Adrenal gland (tissue), 12 donors: Measurements from ENCODE around the gene PIK3R2. TPM values are rescaled to one million over a fixed set of nuclear protein-coding genes. Genes with fewer than 3 reads are reported as not detected.

Source experiments
- DNase-seq, 7 donors: peaks; one replicate each; pipeline ENCODE4 v3.0.0-alpha.2; 2019 to 2020
- H3K27ac ChIP-seq, 5 donors: fragments of 200-600 bp; sonication (generic) in 4 of 5; 1 replicate in 3 of 5; 2 replicates in 2 of 5; pipeline versions ENCODE4 v1.5.1 to v1.8.0; 2016 to 2020; ENCODE audit warnings: mild to moderate bottlenecking in 1 of 5
- H3K27me3 ChIP-seq: fragments of 200-600 bp; 2 replicates; pipeline ENCODE4 v1.8.0; 2021
- H3K36me3 ChIP-seq, 2 donors: fragments of 200-600 bp; replicated peaks in 1 of 2; 1 replicate in 1 of 2; 2 replicates in 1 of 2; pipeline versions ENCODE4 v1.5.1 to v1.8.0; 2018 to 2022
- H3K4me1 ChIP-seq, 2 donors: fragments of 200-600 bp; replicated peaks in 1 of 2; 1 replicate in 1 of 2; 2 replicates in 1 of 2; pipeline versions ENCODE4 v1.5.1 to v1.8.0; 2018 to 2021
- H3K4me3 ChIP-seq, 4 donors: fragments of 200-600 bp; sonication (generic) in 3 of 4; one replicate each; pipeline ENCODE4 v1.5.1; 2016 to 2018
- H3K9me3 ChIP-seq, 3 donors: fragments of 200-600 bp; sonication (generic) in 1 of 3; replicated peaks in 1 of 3; 1 replicate in 2 of 3; 2 replicates in 1 of 3; pipeline versions ENCODE4 v1.5.1 to v1.8.0; 2016 to 2021
- POLR2A ChIP-seq, 2 donors: fragments of 450-650 bp; IDR thresholded peaks; one replicate each; pipeline ENCODE4 v1.6.1; 2017; ENCODE audit warnings: antibody characterized with exemption in 2 of 2, mild to moderate bottlenecking in 2 of 2, moderate library complexity in 1 of 2
- WGBS, 4 donors: extraction: QIAGEN DNeasy Blood & Tissue Kit in 2 of 4; methylation state at CpG; one replicate each; pipeline versions ENCODE4 v1.1.5 to v1.1.7; 2013 to 2017; 5-methylcytosine and 5-hydroxymethylcytosine counted together
- intact Hi-C, 2 donors: fragments of 100-400 bp; cut with DNase I; formaldehyde crosslinking; loops; one replicate each; pipeline versions ENCODE4 v1.14.1 to v1.15.0; 2022 to 2023
- polyA plus RNA-seq, 3 donors: library from polyadenylated mRNA; stranded (reverse); fragments of 200-250 nt in 2 of 3; fragments of 350-450 nt in 1 of 3; fragmentation: Illumina TruSeq in 1 of 3; extraction: RNeasy Lipid Tissue Mini Kit (QIAGEN cat#74804) in 1 of 3; gene quantifications; one replicate each; pipeline ENCODE4 v1.2.3, GENCODE V29; 2013 to 2014
- total RNA-seq, 9 donors: library from RNA; depleted of rRNA in 4 of 9; stranded (reverse); fragments of >200 nt in 4 of 9; fragments of 120-200 nt in 1 of 9; fragmentation: NEBNext Ultra II Directional in 1 of 9; extraction: Animal tissue kit (Norgen Biotek cat#: 25700) in 1 of 9; gene quantifications; one replicate each; pipeline versions ENCODE4 v1.1.0 to v1.2.4, GENCODE V29; 2013 to 2023
- TF ChIP-seq, protein P1 (sequence below), 6 experiments: fragments of 450-650 bp in 4 of 6; fragments of 200-600 bp in 2 of 6; sonication (generic) in 1 of 6; IDR thresholded peaks; 1 replicate in 5 of 6; 2 replicates in 1 of 6; pipeline versions ENCODE4 v1.5.1 to v1.8.0; 2016 to 2021; ENCODE audit warnings: antibody characterized with exemption in 6 of 6, mild to moderate bottlenecking in 2 of 6, moderate library complexity in 1 of 6
- donor health status: healthy with polysubstance abuse.
- donor health status: Bipolar disorder and iron deficiency.
- donor health status: DM: yes; HTN: yes; CAD: no.
- donor health status: DM: no; HTN: no; CAD: no.
- donor health status: DM: no; HTN: no; CAD: no.
- donor health status: DM: yes; HTN: yes; CAD: no.

PIK3R2 gene
- total and polyA plus RNA-seq, 12 donors = 6.7 to 124 (median 58.5) TPM

DNA sequence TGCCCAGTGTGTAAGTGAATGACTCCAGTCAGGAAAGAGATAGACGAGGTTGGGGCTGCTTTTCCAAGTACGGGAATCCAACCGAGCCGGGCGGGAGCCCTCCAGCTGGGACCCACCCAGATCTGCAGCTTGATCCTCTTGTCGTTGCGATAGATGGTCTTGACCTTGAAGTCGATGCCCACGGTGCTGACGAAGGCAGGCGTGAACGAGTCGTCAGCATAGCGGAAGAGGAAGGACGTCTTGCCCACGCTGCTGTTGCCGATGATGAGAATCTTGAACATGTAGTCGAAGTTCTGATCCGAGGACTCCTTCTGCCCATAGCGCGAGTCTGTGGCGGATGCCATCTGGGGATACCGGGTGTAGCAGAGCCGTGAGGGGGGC, 49.4 kb downstream of the PIK3R2 start:
- peak in 2 of 7 donors; percentile 21 to 36 for DNase-seq
- WGBS, 4 donors = 68 to 82% (median 76%) methylated on average over 13 to 24 of the region's 24 CpGs
- peaks cover 19 to 23% of the 10 kb centered on the region in 2 donors for H3K4me1 ChIP-seq
- H3K27ac ChIP-seq = peak overlapping the region in 1 of 5 donors; percentile 34
- no peaks in the 10 kb centered on the region for H3K9me3 ChIP-seq
- no peaks in the 10 kb centered on the region for H3K27me3 ChIP-seq
- intact Hi-C loops = no loop called here
- no peak overlapping the region for H3K4me3 ChIP-seq
- peaks cover 0 to 19% of the 10 kb centered on the region in 2 donors for H3K36me3 ChIP-seq
- no peak for TF ChIP-seq POLR2A (IDR thresholded peaks at IDR 0.05)
- TF ChIP-seq, protein P1, sequence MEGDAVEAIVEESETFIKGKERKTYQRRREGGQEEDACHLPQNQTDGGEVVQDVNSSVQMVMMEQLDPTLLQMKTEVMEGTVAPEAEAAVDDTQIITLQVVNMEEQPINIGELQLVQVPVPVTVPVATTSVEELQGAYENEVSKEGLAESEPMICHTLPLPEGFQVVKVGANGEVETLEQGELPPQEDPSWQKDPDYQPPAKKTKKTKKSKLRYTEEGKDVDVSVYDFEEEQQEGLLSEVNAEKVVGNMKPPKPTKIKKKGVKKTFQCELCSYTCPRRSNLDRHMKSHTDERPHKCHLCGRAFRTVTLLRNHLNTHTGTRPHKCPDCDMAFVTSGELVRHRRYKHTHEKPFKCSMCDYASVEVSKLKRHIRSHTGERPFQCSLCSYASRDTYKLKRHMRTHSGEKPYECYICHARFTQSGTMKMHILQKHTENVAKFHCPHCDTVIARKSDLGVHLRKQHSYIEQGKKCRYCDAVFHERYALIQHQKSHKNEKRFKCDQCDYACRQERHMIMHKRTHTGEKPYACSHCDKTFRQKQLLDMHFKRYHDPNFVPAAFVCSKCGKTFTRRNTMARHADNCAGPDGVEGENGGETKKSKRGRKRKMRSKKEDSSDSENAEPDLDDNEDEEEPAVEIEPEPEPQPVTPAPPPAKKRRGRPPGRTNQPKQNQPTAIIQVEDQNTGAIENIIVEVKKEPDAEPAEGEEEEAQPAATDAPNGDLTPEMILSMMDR (IDR thresholded peaks at IDR 0.05) = no peak

DNA sequence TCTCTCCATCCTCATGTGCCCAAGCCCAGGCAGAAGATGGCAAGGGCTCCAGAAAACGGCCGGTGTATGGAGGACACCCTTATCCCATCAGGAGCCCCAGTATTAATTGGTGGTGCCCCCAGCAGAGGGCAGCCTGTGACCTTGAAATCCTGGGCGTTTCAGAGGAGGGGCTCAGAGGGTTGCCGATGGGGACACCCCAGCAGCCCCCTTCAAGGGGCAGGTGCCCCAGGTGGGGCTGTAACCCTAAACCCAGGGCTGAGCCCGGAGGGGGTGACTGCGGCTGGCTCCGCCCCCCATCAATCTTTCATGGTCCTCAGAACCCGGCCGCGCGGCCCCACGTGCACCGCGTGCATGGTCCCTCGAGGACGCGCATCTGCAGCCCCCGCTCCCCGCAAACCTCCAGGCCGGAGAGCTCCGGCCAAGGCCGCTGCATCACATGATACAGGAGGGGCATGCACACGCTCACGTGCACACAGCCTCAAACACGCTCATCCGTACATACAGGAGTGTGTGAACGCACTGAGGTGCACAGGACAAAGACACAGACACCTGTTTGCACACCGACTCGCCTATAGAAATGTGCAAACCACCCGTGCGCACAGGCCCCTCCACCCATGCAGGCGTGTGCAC, 49.9 kb downstream of the PIK3R2 start:
- H3K9me3 ChIP-seq = no peaks in the 10 kb centered on the region
- peak overlapping the region in 2 of 5 donors; percentile 34 to 68 for H3K27ac ChIP-seq
- no peak for TF ChIP-seq POLR2A (IDR thresholded peaks at IDR 0.05)
- TF ChIP-seq, protein P1 (IDR thresholded peaks at IDR 0.05) = peak in 3 of 6 experiments; percentile 18 to 32 (median 28)
- peaks cover 0 to 18% of the 10 kb centered on the region in 2 donors for H3K36me3 ChIP-seq
- no peaks in the 10 kb centered on the region for H3K27me3 ChIP-seq
- intact Hi-C loops = no loop called here
- peak overlapping the region in 2 of 4 donors; percentile 50 to 59 for H3K4me3 ChIP-seq
- peaks cover 19 to 23% of the 10 kb centered on the region in 2 donors for H3K4me1 ChIP-seq
- 3 to 35% (median 4%) methylated on average over 2 to 32 of the region's 32 CpGs for WGBS, 4 donors
- DNase-seq = peak; percentile 44 to 72 (median 58)

DNA sequence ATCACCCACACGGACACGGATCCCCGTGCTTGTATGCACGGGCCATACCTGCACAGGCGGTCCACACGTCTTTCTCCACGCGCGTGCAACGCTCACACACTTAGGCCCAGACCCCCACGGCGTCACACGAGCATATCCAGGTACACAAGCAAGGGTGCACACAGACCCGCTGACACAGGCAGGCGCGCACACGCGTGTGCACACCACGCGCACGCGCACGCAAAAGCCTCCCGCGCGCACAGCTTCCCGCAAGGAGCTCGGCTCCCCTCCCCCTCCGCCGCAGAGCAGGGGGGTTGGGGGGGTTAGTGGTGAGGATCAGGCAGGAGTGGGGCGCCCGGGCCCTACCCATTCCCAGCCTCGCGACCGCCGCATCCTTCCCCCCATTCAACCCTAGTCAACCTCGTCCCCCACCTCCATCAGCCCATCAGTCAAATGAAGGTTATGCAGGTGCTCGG, 50.5 kb downstream of the PIK3R2 start:
- peaks cover 19 to 23% of the 10 kb centered on the region in 2 donors for H3K4me1 ChIP-seq
- TF ChIP-seq, protein P1 (IDR thresholded peaks at IDR 0.05) = no peak
- TF ChIP-seq POLR2A (IDR thresholded peaks at IDR 0.05) = no peak
- H3K27ac ChIP-seq = peak overlapping the region in 3 of 5 donors; percentile 61 to 83 (median 68)
- peaks cover 0 to 12% of the 10 kb centered on the region in 2 donors for H3K36me3 ChIP-seq
- H3K4me3 ChIP-seq = peak overlapping the region in 3 of 4 donors; percentile 50 to 62 (median 59)
- H3K9me3 ChIP-seq = no peaks in the 10 kb centered on the region
- 0 to 1% (median 0%) methylated on average over 12 to 38 of the region's 38 CpGs; no CpG with 5 or more reads in 1 of the 4 donors for WGBS, 4 donors
- peak in 6 of 7 donors; percentile 54 to 78 (median 62) for DNase-seq
- no peaks in the 10 kb centered on the region for H3K27me3 ChIP-seq
- intact Hi-C loops = no loop called here

DNA sequence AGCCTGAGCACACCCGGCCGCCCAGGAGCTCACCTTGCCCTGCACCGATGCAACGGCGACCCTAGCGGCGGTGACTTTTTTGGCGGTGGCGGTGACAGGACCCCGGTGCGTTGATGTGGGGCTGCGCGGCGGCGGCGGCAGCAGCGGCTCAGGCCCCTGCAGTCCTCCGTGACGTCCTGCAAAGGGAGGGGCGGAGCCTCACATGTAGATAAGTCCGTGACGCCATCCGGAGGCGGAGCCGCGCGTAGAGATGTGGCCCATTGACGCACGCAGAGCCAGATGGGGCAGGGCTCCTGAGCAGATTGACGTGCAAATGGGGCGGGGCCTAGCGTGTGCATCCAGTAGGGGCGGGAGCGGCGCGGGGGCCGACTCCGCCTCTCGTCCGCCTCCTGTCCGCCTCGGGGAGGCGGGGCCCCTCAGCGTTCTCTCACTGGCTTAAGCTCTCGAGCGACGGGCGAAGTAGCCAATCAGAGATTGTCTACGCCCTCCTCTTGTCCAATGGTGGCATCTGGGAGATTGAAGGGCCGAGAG, 51.0 kb downstream of the PIK3R2 start, which contains the start of gene RAB3A:
TSS of gene RAB3A (minus strand) at position 180 of the 531 bp plus-strand sequence. CDS start 1,302 bp downstream, outside the sequence.
- no peaks in the 10 kb centered on the region for H3K9me3 ChIP-seq
- WGBS, 4 donors = 0% methylated on average over 11 to 50 of the region's 50 CpGs
- DNase-seq = peak; percentile 100
- peak; percentile 76 to 84 for TF ChIP-seq POLR2A (IDR thresholded peaks at IDR 0.05)
- TF ChIP-seq, protein P1 (IDR thresholded peaks at IDR 0.05) = peak in 1 of 6 experiments; percentile 1
- no peaks in the 10 kb centered on the region for H3K27me3 ChIP-seq
- peak within 1 kb of the TSS in 3 of 4 donors; percentile 59 to 72 (median 62) for H3K4me3 ChIP-seq
- intact Hi-C loops = no loop called here
- H3K4me1 ChIP-seq = peaks cover 19 to 23% of the 10 kb centered on the region in 2 donors
- H3K36me3 ChIP-seq = peaks cover 0 to 7% of the 10 kb centered on the region in 2 donors
- peak within 1 kb of the TSS; percentile 67 to 96 (median 92) for H3K27ac ChIP-seq
